ENCODE measurements around the gene SCUBE2. TPM values are rescaled to one million over a fixed set of nuclear protein-coding genes. Genes with fewer than 3 reads are reported as not detected.

Gene SCUBE2
- total and polyA plus RNA-seq, 4 donors: 2.6 to 27.6 (median 4.0) TPM

DNA sequence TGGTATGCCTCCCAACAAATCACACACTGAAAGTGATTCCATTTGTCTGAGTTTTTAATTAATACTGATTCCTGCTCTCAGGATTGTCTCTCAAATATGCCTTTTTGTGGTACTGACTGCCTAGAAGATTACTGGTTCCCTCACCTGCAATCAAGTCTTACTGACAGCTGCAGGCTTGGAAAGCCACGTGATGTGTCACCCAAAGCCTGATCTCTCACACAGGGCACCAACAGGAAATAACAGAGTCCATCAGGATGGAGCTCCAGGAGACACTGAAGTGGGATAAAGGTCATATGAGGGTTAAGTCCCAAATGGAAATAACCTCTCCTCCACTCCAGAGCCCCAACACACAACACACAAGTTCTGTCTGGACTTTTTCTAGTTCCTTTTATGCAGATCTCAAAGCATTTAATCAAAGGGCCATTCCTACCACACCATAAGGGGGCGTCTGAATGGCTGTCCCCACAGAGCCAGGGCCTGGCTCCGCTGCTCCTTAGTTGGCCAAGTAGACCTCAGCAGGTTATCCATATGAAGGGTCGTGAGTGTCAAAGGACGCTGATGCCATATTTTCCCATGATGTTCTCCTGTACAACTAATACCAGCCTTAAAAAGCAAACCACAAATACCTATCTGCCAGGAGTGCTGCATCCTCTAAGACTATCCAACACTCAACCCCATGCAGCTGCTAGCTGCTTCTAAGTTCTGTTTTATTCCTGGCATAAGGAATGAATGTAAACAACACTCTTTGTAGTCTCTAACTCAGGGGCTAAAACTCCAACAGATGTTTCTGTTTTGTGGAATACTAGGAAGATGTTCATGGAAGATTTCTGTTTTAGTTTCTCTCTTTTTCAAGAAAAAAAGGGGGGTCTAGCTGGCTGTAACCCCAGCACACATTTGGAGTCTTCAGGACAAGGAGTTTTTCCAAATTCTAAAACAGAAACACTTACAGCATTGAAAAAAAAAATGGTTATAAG is 13.0 kb downstream of the SCUBE2 start:
- TF ChIP-seq, protein P1, sequence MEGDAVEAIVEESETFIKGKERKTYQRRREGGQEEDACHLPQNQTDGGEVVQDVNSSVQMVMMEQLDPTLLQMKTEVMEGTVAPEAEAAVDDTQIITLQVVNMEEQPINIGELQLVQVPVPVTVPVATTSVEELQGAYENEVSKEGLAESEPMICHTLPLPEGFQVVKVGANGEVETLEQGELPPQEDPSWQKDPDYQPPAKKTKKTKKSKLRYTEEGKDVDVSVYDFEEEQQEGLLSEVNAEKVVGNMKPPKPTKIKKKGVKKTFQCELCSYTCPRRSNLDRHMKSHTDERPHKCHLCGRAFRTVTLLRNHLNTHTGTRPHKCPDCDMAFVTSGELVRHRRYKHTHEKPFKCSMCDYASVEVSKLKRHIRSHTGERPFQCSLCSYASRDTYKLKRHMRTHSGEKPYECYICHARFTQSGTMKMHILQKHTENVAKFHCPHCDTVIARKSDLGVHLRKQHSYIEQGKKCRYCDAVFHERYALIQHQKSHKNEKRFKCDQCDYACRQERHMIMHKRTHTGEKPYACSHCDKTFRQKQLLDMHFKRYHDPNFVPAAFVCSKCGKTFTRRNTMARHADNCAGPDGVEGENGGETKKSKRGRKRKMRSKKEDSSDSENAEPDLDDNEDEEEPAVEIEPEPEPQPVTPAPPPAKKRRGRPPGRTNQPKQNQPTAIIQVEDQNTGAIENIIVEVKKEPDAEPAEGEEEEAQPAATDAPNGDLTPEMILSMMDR (IDR thresholded peaks at IDR 0.05; ENCODE audit: control extremely low read depth, extremely low read depth): no peak
- Histone ChIP-seq H3K36me3 (ENCODE audit: control insufficient read depth in 4 of 4, insufficient read depth in 4 of 4, low read length in 4 of 4) (peaks cover 0 to 9% (median 2%) of the 10 kb centered on the region in 4 donors), H3K9me3 (ENCODE audit: control insufficient read depth in 4 of 4, insufficient read depth in 3 of 4, low read length in 3 of 4) (peaks cover 0 to 4% (median 0%) of the 10 kb centered on the region in 4 donors), H3K9ac (ENCODE audit: insufficient read depth in 1 of 2, low read length in 2 of 2) (no peak overlapping the region), H3K4me1 (ENCODE audit: control insufficient read depth in 5 of 5, insufficient read depth in 5 of 5, low read length in 5 of 5) (peaks cover 0 to 10% (median 0%) of the 10 kb centered on the region in 5 donors), H3K4me3 (no peak overlapping the region), H3K27me3 (ENCODE audit: control insufficient read depth in 3 of 3, insufficient read depth in 3 of 3, low read length in 2 of 3) (no peaks in the 10 kb centered on the region), H3K27ac (ENCODE audit: low read depth in 1 of 2, low read length in 1 of 2) (no peak overlapping the region)
- no peak for ATAC-seq (ENCODE audit: insufficient read depth, low FRiP score)
- DNase-seq: peak in 2 of 3 donors; percentile 69 to 77
- WGBS, 2 donors: 84 to 87% methylated on average over 5 of the region's 5 CpGs

DNA sequence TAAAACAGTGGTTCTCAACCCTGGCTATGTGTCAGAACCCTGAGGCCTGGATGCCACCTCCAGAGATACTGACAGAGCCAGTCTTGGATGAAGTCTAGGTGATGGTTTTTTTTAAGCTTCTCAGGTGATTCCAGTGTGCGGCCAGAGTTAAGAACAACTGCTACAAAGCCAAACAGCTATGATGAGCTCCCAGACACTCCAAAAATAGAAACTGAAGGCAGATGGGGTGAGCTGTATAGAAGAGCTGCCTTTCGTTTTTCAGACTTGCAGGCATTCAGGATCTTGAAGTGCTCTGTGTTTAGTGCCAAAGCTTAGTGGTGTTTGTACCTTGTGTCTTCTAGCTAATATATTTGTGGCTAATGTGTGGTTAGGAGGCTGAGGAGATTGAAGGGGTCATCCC is 14.2 kb downstream of the SCUBE2 start:
- DNase-seq (no peak), ATAC-seq (ENCODE audit: insufficient read depth, low FRiP score) (no peak)
- Histone ChIP-seq H3K4me3 (no peak overlapping the region), H3K36me3 (ENCODE audit: control insufficient read depth in 4 of 4, insufficient read depth in 4 of 4, low read length in 4 of 4) (peaks cover 0 to 9% (median 2%) of the 10 kb centered on the region in 4 donors), H3K27me3 (ENCODE audit: control insufficient read depth in 3 of 3, insufficient read depth in 3 of 3, low read length in 2 of 3) (no peaks in the 10 kb centered on the region), H3K9ac (ENCODE audit: insufficient read depth in 1 of 2, low read length in 2 of 2) (no peak overlapping the region), H3K4me1 (ENCODE audit: control insufficient read depth in 5 of 5, insufficient read depth in 5 of 5, low read length in 5 of 5) (peaks cover 0 to 10% (median 0%) of the 10 kb centered on the region in 5 donors), H3K27ac (ENCODE audit: low read depth in 1 of 2, low read length in 1 of 2) (no peak overlapping the region), H3K9me3 (ENCODE audit: control insufficient read depth in 4 of 4, insufficient read depth in 3 of 4, low read length in 3 of 4) (peaks cover 0 to 4% (median 0%) of the 10 kb centered on the region in 4 donors)
- 87 to 92% methylated on average over 2 of the region's 2 CpGs for WGBS, 2 donors
- TF ChIP-seq, protein P1 (IDR thresholded peaks at IDR 0.05; ENCODE audit: control extremely low read depth, extremely low read depth): no peak

DNA sequence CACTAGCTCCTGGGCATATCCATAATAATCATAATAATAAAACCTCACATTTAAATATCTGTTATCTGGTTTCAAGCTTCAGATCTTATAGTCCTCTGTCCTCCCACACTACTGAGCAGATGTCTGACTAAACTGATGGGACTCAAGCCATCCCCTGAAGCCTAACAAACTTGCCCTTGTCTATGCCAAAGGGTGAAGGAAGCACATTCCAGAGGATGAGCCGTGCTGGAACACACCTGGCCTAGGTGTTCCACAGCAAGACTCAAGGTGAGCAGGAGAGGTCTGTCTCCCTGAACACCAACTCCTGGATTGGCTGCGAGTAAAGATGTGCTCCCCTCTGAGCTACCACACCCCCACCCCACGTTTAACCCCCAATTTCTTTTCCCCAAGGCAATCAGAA is 14.7 kb downstream of the SCUBE2 start:
- Histone ChIP-seq H3K4me1 (ENCODE audit: control insufficient read depth in 5 of 5, insufficient read depth in 5 of 5, low read length in 5 of 5) (peaks cover 0 to 10% (median 0%) of the 10 kb centered on the region in 5 donors), H3K9me3 (ENCODE audit: control insufficient read depth in 4 of 4, insufficient read depth in 3 of 4, low read length in 3 of 4) (peaks cover 0 to 4% (median 0%) of the 10 kb centered on the region in 4 donors), H3K9ac (ENCODE audit: insufficient read depth in 1 of 2, low read length in 2 of 2) (no peak overlapping the region), H3K27ac (ENCODE audit: low read depth in 1 of 2, low read length in 1 of 2) (no peak overlapping the region), H3K4me3 (no peak overlapping the region), H3K27me3 (ENCODE audit: control insufficient read depth in 3 of 3, insufficient read depth in 3 of 3, low read length in 2 of 3) (no peaks in the 10 kb centered on the region), H3K36me3 (ENCODE audit: control insufficient read depth in 4 of 4, insufficient read depth in 4 of 4, low read length in 4 of 4) (peaks cover 0 to 9% (median 2%) of the 10 kb centered on the region in 4 donors)
- no peak for ATAC-seq (ENCODE audit: insufficient read depth, low FRiP score)
- 73 to 85% methylated on average over 3 of the region's 3 CpGs for WGBS, 2 donors
- TF ChIP-seq, protein P1 (IDR thresholded peaks at IDR 0.05; ENCODE audit: control extremely low read depth, extremely low read depth): no peak
- DNase-seq: no peak
